Endothelial cell (in vitro differentiated cells): ENCODE results near the gene FHDC1. TPM values are rescaled to one million over a fixed set of nuclear protein-coding genes. Genes with fewer than 3 reads are reported as not detected.

Experiments
- DNase-seq: peaks from one replicate; pipeline ENCODE4 v3.0.0; 2021; ENCODE audit warnings: low spot score
- H3K27ac Mint-ChIP-seq: one replicate; pipeline ENCODE4 v1.8.0; 2021; ENCODE audit warnings: mixed read lengths, inconsistent platforms; ENCODE audit not compliant: unreplicated experiment
- H3K27me3 Mint-ChIP-seq: one replicate; pipeline ENCODE4 v1.8.0; 2021; ENCODE audit warnings: mild to moderate bottlenecking, moderate library complexity, mixed read lengths, inconsistent platforms; ENCODE audit not compliant: unreplicated experiment
- H3K36me3 Mint-ChIP-seq: one replicate; pipeline ENCODE4 v1.8.0; 2021; ENCODE audit warnings: mild to moderate bottlenecking, low read depth, mixed read lengths, inconsistent platforms; ENCODE audit not compliant: unreplicated experiment
- H3K4me1 Mint-ChIP-seq: one replicate; pipeline ENCODE4 v1.8.0; 2021; ENCODE audit warnings: mild to moderate bottlenecking, mixed read lengths, inconsistent platforms; ENCODE audit not compliant: unreplicated experiment
- H3K4me3 Mint-ChIP-seq: one replicate; pipeline ENCODE4 v1.8.0; 2021; ENCODE audit warnings: mild to moderate bottlenecking, mixed read lengths, inconsistent platforms; ENCODE audit not compliant: unreplicated experiment
- H3K9me3 Mint-ChIP-seq: one replicate; pipeline ENCODE4 v1.8.0; 2021; ENCODE audit warnings: mixed read lengths, inconsistent platforms; ENCODE audit not compliant: unreplicated experiment
- CTCF ChIP-seq: fragments of 200-600 bp; sonication (generic); IDR thresholded peaks from one replicate; pipeline ENCODE4 v1.5.0; 2021; ENCODE audit warnings: antibody characterized with exemption; ENCODE audit not compliant: unreplicated experiment
- total RNA-seq: library from RNA; stranded (reverse); fragmentation: NEBNext Ultra II Directional; extraction: Animal tissue kit (Norgen Biotek cat#: 25700); gene quantifications from one replicate; pipeline ENCODE4 v1.2.1, GENCODE V29; 2021; ENCODE audit not compliant: unreplicated experiment

Gene FHDC1
- total RNA-seq, 1 donor from 2014 or later, result 0.90 TPM

GRCh38 chr4:152929888-152930287 lies 6.2 kb upstream of the FHDC1 start:
- Mint-ChIP-seq H3K4me1 (peaks cover 7% of the 10 kb centered on the region), H3K4me3 (no peak overlapping the region), H3K36me3 (peaks cover 12% of the 10 kb centered on the region), H3K27ac (no peak overlapping the region), H3K9me3 (no peaks in the 10 kb centered on the region), H3K27me3 (peaks cover 9% of the 10 kb centered on the region)
- TF ChIP-seq CTCF, result no peak
- DNase-seq, result no peak

DNA sequence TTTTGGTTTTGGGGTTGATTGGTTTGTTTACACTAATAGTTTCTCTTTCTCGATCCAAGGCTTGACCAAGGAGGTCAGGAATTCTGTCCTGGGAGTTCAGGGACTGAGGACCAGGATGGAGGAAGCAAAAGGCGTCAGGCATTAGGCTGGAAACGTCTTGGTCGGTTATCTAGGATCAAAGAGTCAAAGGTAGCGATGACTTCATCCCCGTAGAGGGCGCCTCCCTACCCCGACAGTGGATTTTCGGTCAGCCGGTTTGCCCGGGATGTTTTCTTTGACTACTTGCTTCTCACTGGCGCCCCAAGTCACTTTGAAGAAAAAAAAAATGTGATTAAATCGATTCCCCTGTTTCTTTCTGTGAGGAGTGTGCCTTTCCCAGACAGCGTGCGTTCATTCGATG lies 980 bp upstream of the FHDC1 start:
- Mint-ChIP-seq H3K36me3 (no peaks in the 10 kb centered on the region), H3K9me3 (no peaks in the 10 kb centered on the region), H3K4me1 (peaks cover 7% of the 10 kb centered on the region), H3K27me3 (peaks cover 21% of the 10 kb centered on the region), H3K27ac (no peak overlapping the region), H3K4me3 (peak overlapping the region; percentile 92)
- no peak for TF ChIP-seq CTCF
- DNase-seq, result no peak

DNA sequence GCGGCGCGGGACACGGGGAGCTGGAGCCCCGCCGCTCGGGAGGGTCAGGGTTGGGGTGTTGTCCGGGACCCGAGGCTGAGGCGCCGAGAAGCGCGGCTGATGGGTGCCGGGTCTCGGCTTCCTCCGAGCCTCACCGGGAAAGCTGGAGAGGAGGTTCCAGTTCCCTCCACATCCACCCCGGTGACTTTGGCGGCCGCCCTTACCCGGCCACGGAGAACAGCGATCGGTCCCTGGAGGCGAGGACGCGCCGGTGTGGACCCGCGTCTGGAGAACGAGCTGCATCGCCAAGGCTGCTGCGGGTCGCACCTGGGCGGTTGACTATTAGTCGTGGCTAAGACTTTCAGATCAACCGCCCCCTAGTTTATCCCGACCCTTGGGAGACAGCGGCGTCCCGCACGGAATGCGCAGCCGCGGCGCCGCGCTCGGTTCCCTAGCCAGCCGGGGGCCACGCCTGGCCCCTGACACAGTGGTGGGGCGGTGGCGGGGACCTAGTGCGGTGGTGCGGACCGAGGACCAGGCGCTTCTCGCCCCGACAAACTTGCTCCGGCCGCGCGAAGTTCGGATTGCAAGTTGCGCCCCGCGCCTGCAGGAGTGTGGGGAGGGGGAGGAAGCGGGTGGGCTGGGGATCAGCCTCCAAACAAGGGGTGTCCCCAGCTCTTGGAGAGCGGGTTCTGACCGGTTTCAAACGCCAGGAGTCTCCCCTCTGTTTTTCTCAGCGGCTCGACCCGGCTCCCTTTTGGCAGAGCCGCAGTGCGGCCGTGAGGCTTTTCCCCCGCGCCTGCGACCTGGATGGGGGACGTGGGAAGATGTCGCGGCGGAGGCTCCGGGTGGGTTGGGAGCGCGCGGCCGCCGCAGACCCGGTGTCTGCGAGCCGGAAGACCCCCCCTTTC lies 568 bp downstream of the FHDC1 start:
- Mint-ChIP-seq H3K4me1 (peaks cover 7% of the 10 kb centered on the region), H3K27ac (no peak overlapping the region), H3K4me3 (peak overlapping the region; percentile 56), H3K9me3 (no peaks in the 10 kb centered on the region), H3K36me3 (no peaks in the 10 kb centered on the region), H3K27me3 (peaks cover 21% of the 10 kb centered on the region)
- peak; percentile 35 for DNase-seq
- TF ChIP-seq CTCF, result no peak

GRCh38 chr4:152937336-152938236 lies 1.5 kb downstream of the FHDC1 start:
- Mint-ChIP-seq H3K9me3 (no peaks in the 10 kb centered on the region), H3K27ac (no peak overlapping the region), H3K36me3 (no peaks in the 10 kb centered on the region), H3K4me3 (peak overlapping the region; percentile 89), H3K4me1 (peaks cover 7% of the 10 kb centered on the region), H3K27me3 (peaks cover 21% of the 10 kb centered on the region)
- TF ChIP-seq CTCF, result no peak
- DNase-seq, result peak; percentile 36
